Measurements from ENCODE around the gene GTF2B.
"Not testable (repeated sequence)": the region's sequence is repeated elsewhere in the genome, so short reads cannot be mapped to it uniquely, and the experiment has no call there.

The GTF2B gene

DNA sequence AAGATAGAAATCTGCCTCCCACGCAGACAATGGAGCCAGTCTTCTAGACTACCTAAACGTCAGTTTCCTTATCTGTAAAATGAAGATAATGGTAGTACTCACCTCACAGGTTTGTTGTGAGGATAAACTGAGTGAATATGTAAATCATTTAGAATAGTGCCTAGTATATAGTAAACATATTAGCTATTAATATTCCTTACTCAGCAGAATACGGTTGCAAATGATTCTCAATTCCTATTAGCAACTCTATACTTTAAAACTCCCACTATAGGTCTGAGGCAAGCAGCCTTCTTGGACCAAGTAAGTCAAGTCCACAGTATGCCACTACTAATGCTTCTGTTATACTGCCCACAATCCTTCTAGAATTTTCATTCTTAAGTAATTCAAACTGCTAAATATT is 5.4 kb downstream of the GTF2B start:
- DNase-seq (ENCODE audit: insufficient read length, low spot score) (no peak), FAIRE-seq (no peak)
- TF ChIP-seq, protein P1, sequence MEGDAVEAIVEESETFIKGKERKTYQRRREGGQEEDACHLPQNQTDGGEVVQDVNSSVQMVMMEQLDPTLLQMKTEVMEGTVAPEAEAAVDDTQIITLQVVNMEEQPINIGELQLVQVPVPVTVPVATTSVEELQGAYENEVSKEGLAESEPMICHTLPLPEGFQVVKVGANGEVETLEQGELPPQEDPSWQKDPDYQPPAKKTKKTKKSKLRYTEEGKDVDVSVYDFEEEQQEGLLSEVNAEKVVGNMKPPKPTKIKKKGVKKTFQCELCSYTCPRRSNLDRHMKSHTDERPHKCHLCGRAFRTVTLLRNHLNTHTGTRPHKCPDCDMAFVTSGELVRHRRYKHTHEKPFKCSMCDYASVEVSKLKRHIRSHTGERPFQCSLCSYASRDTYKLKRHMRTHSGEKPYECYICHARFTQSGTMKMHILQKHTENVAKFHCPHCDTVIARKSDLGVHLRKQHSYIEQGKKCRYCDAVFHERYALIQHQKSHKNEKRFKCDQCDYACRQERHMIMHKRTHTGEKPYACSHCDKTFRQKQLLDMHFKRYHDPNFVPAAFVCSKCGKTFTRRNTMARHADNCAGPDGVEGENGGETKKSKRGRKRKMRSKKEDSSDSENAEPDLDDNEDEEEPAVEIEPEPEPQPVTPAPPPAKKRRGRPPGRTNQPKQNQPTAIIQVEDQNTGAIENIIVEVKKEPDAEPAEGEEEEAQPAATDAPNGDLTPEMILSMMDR (IDR thresholded peaks at IDR 0.05; ENCODE audit: insufficient read depth, missing control alignments) = no peak

DNA sequence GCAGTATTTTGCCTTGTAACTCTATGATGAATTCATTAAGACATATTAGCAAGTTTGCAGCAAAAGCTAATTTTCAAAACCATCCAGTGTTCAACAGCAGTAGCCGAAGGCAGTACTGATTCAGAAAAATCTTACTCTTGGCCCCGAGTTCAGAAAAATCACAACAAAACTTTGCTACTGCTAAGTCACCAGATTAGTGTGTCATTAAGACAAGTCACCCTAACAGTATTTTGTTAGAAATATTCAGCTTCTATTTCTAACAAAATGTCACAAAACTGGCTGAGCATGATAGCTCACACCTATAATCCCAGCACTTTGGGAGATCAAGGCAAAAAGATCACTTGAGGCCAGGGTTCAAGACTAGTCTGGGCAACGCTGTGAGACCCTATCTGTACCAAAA is 8.2 kb downstream of the GTF2B start:
- TF ChIP-seq, protein P1 (IDR thresholded peaks at IDR 0.05; ENCODE audit: insufficient read depth, missing control alignments) = no peak
- FAIRE-seq (no peak), DNase-seq (ENCODE audit: insufficient read length, low spot score) (no peak)

DNA sequence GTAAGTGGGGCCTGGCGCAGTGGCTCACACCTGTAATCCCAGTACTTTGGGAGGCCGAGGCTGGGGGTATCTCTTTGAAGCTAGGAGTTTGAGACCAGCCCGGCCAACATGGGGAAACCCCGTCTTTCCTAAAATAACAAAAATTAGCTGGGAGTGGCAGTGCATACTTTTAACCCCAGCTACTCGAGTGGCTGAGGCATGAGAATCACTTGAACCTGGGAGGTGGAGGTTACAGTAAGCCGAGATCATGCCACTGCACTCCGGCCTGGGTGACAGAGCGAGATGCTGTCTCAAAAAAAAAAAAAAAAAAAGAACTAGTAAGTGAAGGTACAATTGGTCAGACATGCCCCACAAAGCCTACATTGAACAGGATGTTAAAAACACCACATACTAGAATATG is 10.7 kb downstream of the GTF2B start:
- not testable (repeated sequence) for DNase-seq (ENCODE audit: insufficient read length, low spot score); FAIRE-seq

DNA sequence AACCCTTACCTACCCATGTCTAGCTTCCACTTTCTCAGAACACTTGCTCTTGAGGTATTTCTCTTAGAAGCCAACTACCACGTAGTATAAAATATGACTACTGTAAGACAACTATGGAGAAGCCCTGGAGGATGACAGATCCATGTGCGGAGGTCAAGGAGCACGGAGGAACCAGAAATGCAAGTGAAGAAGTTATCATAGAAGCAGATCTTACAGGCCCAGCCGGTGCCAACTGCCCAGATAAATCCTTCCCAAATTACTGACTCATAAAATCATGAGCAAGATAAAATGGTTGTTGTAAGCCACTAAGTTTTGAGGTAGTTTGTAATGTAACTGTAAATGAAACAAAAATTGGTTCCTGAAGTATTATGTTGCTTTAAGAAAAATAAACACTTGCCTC is 12.6 kb downstream of the GTF2B start:
- no peak for DNase-seq (ENCODE audit: insufficient read length, low spot score)
- TF ChIP-seq, protein P1 (IDR thresholded peaks at IDR 0.05; ENCODE audit: insufficient read depth, missing control alignments) = no peak
- FAIRE-seq = peak; percentile 29

DNA sequence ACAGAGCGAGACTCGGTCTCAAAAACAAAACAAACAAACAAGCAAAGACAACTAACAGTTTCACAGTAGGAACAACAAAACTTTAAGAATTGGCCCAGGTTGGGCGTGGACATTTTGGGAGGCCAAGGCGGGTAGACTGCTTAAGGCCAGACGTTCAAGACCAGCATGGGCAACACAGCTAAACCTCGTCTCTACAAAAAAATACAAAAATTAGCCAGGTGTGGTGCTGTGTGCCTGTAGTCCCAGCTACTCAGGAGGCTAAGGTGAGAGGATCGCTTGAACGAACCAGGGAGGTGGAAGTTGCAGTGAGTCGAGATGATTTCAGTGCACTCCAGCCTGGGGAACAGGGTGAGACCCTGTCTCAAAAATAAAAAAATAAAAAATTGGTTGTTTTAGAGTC is 13.5 kb downstream of the GTF2B start:
- FAIRE-seq (no peak), DNase-seq (ENCODE audit: insufficient read length, low spot score) (no peak)
- TF ChIP-seq, protein P1 (IDR thresholded peaks at IDR 0.05; ENCODE audit: insufficient read depth, missing control alignments) = no peak

DNA sequence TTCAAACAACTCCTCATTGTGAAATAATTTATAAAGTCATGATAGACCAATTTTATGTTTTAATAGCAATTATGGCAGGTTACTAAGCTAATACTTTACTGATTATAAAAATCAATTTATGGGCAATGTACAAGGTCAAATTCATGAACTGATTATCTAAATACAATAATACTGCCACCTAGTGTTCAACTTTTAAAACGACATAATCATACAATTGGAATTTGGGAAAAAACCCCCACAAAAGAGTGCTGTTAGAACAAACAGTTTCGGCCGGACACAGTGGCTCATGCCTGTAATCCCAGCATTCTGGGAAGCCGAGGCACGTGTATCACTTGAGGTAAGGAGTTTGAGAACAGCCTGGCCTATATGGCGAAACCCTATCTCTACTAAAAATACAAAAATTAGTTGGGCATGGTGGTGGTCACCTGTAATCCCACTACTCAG is 14.0 kb downstream of the GTF2B start:
- no peak for FAIRE-seq
- no peak for DNase-seq (ENCODE audit: insufficient read length, low spot score)
- TF ChIP-seq, protein P1 (IDR thresholded peaks at IDR 0.05; ENCODE audit: insufficient read depth, missing control alignments) = peak; percentile 60

DNA sequence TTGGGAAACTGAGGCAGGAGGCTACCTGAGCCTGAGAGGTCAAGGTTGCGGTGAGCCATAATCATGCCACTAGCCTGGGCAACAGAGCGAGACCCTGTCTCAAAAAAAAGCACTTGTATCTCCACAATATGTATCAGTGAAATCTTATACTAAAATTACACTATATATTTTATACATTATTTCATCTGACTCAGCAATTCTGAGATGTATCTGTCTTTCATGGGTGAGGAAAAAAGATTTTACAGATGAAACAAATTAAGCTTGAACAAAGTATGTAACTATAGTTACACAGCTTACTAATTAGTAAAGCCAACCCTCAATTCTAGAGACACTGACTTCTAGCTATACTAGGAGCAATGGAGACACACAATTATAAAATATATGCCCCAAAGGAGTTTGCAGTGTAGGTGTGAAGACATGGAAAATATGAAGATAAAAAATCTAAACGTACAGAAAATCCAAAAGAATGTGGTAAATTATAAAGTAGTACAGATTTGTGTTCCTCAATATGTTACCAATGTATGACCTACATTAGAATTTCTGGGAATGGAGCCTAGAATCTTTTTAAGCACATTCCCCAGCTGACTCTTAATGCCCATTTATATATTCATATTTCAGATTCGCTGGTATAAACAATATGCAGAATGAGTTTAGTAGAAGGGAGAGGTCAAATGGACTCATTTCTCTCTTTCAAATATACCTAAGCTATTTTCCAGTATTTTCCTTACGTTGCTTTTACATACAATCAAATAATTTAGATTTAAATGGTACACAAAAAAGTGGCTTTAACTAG is 14.6 kb downstream of the GTF2B start:
- TF ChIP-seq, protein P1 (IDR thresholded peaks at IDR 0.05; ENCODE audit: insufficient read depth, missing control alignments) = no peak
- no peak for FAIRE-seq
- DNase-seq (ENCODE audit: insufficient read length, low spot score) = no peak

Data from D721Med (cell line).